Retina (tissue), 1 donor: ENCODE data around the gene HTR6.

Experiments
- DNase-seq: peaks from one replicate; pipeline ENCODE4 v3.0.0-alpha.2; 2016

Gene HTR6

GRCh38 chr1:19728413-19729145, 63.9 kb downstream of the HTR6 start:
- DNase-seq, result no peak

- no peak for DNase-seq
Measured at GRCh38 chr1:19730232-19730631, 65.6 kb downstream of the HTR6 start.
